Neural cell (in vitro differentiated cells): ENCODE results near the gene PRKCQ.

Experiments used
- CTCF ChIP-seq: fragments of 450-650 bp; IDR thresholded peaks from 2 replicates; pipeline ENCODE4 v1.5.1; 2014; ENCODE audit warnings: antibody characterized with exemption, mild to moderate bottlenecking, moderate library complexity; ENCODE audit not compliant: poor library complexity, severe bottlenecking
- EZH2 ChIP-seq: fragments of 200-600, 300-800 bp; shearing (Covaris generic), sonication (generic); IDR thresholded peaks from 2 replicates; pipeline ENCODE4 v1.6.1; 2014; ENCODE audit warnings: antibody characterized with exemption, low read length, borderline replicate concordance, mild to moderate bottlenecking; ENCODE audit not compliant: insufficient read depth, poor library complexity, severe bottlenecking
- MXI1 ChIP-seq: fragments of 450-650 bp; conservative IDR thresholded peaks from 2 replicates; pipeline ENCODE4 v1.6.1; 2014; ENCODE audit warnings: antibody characterized with exemption, mild to moderate bottlenecking; ENCODE audit not compliant: poor library complexity, severe bottlenecking
- POLR2AphosphoS5 ChIP-seq: IDR thresholded peaks from 2 replicates; pipeline ENCODE4 v1.6.1; 2012
- TAF1 ChIP-seq: IDR thresholded peaks from 2 replicates; pipeline ENCODE4 v1.6.1; 2012; ENCODE audit warnings: low read depth
- TF ChIP-seq, protein P1 (sequence below): IDR thresholded peaks from 2 replicates; pipeline ENCODE4 v1.6.1; 2012; ENCODE audit warnings: borderline replicate concordance

DNA sequence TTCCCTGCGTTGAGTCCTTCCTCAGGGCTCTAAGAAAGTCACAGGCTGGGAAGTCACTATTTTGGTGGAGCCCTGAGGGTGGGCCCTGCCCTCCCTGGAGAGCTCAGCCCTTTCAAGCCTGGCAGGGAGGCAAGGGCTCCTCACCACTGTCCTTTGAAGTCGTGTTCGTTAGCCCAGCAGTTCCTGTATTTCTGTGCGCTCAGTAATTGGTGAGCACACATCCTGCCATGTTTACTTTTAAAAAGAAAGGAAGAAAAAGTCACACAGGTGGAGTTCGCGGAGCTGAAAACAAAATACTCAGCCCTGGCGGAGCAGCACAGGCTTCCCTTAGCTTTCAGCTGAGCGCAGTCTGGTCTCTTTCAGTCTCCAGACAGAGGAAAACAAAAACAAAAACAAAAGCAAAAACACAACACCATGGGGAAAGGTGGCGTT lies 37.1 kb downstream of the PRKCQ start:
- TF ChIP-seq EZH2 (no peak), CTCF (no peak), MXI1 (no peak), TAF1 (no peak), POLR2AphosphoS5 (no peak)
- TF ChIP-seq, protein P1, sequence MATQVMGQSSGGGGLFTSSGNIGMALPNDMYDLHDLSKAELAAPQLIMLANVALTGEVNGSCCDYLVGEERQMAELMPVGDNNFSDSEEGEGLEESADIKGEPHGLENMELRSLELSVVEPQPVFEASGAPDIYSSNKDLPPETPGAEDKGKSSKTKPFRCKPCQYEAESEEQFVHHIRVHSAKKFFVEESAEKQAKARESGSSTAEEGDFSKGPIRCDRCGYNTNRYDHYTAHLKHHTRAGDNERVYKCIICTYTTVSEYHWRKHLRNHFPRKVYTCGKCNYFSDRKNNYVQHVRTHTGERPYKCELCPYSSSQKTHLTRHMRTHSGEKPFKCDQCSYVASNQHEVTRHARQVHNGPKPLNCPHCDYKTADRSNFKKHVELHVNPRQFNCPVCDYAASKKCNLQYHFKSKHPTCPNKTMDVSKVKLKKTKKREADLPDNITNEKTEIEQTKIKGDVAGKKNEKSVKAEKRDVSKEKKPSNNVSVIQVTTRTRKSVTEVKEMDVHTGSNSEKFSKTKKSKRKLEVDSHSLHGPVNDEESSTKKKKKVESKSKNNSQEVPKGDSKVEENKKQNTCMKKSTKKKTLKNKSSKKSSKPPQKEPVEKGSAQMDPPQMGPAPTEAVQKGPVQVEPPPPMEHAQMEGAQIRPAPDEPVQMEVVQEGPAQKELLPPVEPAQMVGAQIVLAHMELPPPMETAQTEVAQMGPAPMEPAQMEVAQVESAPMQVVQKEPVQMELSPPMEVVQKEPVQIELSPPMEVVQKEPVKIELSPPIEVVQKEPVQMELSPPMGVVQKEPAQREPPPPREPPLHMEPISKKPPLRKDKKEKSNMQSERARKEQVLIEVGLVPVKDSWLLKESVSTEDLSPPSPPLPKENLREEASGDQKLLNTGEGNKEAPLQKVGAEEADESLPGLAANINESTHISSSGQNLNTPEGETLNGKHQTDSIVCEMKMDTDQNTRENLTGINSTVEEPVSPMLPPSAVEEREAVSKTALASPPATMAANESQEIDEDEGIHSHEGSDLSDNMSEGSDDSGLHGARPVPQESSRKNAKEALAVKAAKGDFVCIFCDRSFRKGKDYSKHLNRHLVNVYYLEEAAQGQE = no peak
